Breast epithelium (tissue), 3 donors: ENCODE data around the gene TMEM97.

Experiments used
- POLR2A ChIP-seq: fragments of 450-650 bp; IDR thresholded peaks from one replicate; pipeline ENCODE4 v1.6.1; 2016; ENCODE audit warnings: antibody characterized with exemption, mild to moderate bottlenecking, moderate library complexity
- POLR2AphosphoS5 ChIP-seq, 3 donors: sonication (generic); formaldehyde crosslinking; IDR thresholded peaks; one replicate each; pipeline ENCODE4 v1.6.1; 2017; ENCODE audit warnings: antibody characterized with exemption in 3 of 3
- TF ChIP-seq, protein P1 (sequence below), 3 donors: fragments of 450-650 bp; IDR thresholded peaks; one replicate each; pipeline ENCODE4 v1.5.1; 2016 to 2017; ENCODE audit warnings: antibody characterized with exemption in 3 of 3, mild to moderate bottlenecking in 3 of 3, moderate library complexity in 3 of 3

DNA sequence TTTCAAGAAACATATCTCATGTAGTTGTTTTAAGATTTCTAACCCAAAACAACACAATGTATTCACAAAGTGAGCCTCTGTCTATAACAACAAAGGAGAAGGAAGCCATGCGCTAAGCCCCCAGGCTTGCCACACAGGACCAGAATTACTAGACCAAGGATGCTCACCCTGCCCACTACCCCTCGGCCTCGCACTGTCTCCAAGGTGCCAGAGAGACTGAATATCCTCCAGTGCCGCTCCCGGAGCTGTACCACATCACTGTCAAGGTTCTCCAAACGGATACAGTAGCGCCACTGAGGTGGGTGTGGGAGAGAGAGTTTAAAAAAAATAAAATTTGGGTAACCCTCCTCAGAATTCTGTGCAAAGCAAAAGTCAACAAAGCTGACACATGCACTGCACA lies 31.3 kb downstream of the TMEM97 start:
- TF ChIP-seq, protein P1, sequence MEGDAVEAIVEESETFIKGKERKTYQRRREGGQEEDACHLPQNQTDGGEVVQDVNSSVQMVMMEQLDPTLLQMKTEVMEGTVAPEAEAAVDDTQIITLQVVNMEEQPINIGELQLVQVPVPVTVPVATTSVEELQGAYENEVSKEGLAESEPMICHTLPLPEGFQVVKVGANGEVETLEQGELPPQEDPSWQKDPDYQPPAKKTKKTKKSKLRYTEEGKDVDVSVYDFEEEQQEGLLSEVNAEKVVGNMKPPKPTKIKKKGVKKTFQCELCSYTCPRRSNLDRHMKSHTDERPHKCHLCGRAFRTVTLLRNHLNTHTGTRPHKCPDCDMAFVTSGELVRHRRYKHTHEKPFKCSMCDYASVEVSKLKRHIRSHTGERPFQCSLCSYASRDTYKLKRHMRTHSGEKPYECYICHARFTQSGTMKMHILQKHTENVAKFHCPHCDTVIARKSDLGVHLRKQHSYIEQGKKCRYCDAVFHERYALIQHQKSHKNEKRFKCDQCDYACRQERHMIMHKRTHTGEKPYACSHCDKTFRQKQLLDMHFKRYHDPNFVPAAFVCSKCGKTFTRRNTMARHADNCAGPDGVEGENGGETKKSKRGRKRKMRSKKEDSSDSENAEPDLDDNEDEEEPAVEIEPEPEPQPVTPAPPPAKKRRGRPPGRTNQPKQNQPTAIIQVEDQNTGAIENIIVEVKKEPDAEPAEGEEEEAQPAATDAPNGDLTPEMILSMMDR (IDR thresholded peaks at IDR 0.05), result no peak
- TF ChIP-seq POLR2A, result no peak
- no peak for TF ChIP-seq POLR2AphosphoS5 (IDR thresholded peaks at IDR 0.05)
